PFSK-1 (cell line): ENCODE results near the gene NFIX.

ENCODE experiments used
- POLR2AphosphoS5 ChIP-seq: IDR thresholded peaks from 2 replicates; pipeline ENCODE4 v1.6.1; 2012; ENCODE audit warnings: low read depth, mild to moderate bottlenecking, control low read depth, low read length, moderate library complexity
- SIN3A ChIP-seq: IDR thresholded peaks from 2 replicates; pipeline ENCODE4 v1.6.1; 2012; ENCODE audit warnings: mild to moderate bottlenecking, low read length, moderate library complexity, borderline replicate concordance; ENCODE audit not compliant: insufficient read depth

DNA sequence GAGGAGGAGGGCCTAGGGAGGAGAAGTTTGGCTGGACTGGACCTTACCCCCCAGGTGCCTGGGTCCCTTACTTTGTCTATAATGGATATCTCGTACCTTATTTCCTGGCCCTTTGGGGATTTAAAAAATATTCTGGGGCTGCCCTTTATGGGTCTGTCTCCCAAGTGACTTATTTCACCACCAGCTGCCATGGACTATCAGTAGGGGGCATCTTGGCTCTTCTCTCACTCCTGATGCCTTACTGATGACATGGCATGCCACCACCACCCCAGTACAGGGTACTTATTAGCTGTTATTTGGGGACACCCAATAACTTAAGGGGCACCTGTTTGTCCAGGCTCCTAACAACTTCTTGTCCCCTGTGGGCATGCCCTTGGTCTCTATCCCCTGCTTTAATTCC lies 38.0 kb downstream of the NFIX start:
- TF ChIP-seq SIN3A (no peak), POLR2AphosphoS5 (no peak)
